ENCODE data around the gene SLC52A1. TPM values are rescaled to one million over a fixed set of nuclear protein-coding genes. Genes with fewer than 3 reads are reported as not detected.

The SLC52A1 gene
- total RNA-seq, 6 experiments from 2014 or later, result 0.13 to 0.20 TPM; not detected in 4

GRCh38 chr17:5043524-5043923, 8.3 kb upstream of the SLC52A1 start:
- Histone ChIP-seq H3K27ac (no peak overlapping the region), H3K36me3 (no peaks in the 10 kb centered on the region), H3K4me1 (no peaks in the 10 kb centered on the region), H3K4me3 (no peak overlapping the region), H3K27me3 (no peaks in the 10 kb centered on the region), H3K9me3 (no peaks in the 10 kb centered on the region)
- ATAC-seq (no peak), DNase-seq (no peak)
- intact Hi-C loops (cut with DNase I), result no loop called here
- TF ChIP-seq POLR2A (IDR thresholded peaks at IDR 0.05) (no peak), CTCF (IDR thresholded peaks at IDR 0.05) (no peak)
- WGBS (ENCODE audit: insufficient coverage, low coverage, low lambda C conversion rate, missing lambda C conversion rate), result 100% methylated on average over 1 of the region's 1 CpG

- WGBS (ENCODE audit: insufficient coverage, low coverage, low lambda C conversion rate, missing lambda C conversion rate), result 51% methylated on average over 9 of the region's 15 CpGs
- Histone ChIP-seq H3K27ac (no peak overlapping the region), H3K9me3 (no peaks in the 10 kb centered on the region), H3K27me3 (no peaks in the 10 kb centered on the region), H3K4me1 (no peaks in the 10 kb centered on the region), H3K4me3 (no peak overlapping the region), H3K36me3 (no peaks in the 10 kb centered on the region)
- ATAC-seq, result peak; percentile 23 to 51 (median 32)
- no peak for DNase-seq
- intact Hi-C loops (cut with DNase I), result no loop called here
- TF ChIP-seq POLR2A (IDR thresholded peaks at IDR 0.05), result no peak
- no peak for TF ChIP-seq CTCF (IDR thresholded peaks at IDR 0.05)
These were observed 7.2 kb upstream of the SLC52A1 start for GRCh38 chr17:5042157-5043022.

- intact Hi-C loops (cut with DNase I), result no loop called here
- H3K36me3 ChIP-seq, result no peaks in the 10 kb centered on the region
- H3K27ac ChIP-seq, result no peak overlapping the region
- 83% methylated on average over 1 of the region's 14 CpGs for WGBS (ENCODE audit: insufficient coverage, low coverage, low lambda C conversion rate, missing lambda C conversion rate)
- TF ChIP-seq CTCF (IDR thresholded peaks at IDR 0.05), result no peak
- no peak for TF ChIP-seq POLR2A (IDR thresholded peaks at IDR 0.05)
- ATAC-seq (no peak), DNase-seq (no peak)
- no peaks in the 10 kb centered on the region for H3K9me3 ChIP-seq
- H3K4me1 ChIP-seq, result peaks cover 0 to 4% (median 1%) of the 10 kb centered on the region in 4 donors
- H3K4me3 ChIP-seq, result no peak overlapping the region
- no peaks in the 10 kb centered on the region for H3K27me3 ChIP-seq
These were observed 575 bp downstream of the SLC52A1 start for GRCh38 chr17:5034651-5035050.

- Histone ChIP-seq H3K4me1 (peaks cover 0 to 4% (median 1%) of the 10 kb centered on the region in 4 donors), H3K27ac (no peak overlapping the region), H3K27me3 (no peaks in the 10 kb centered on the region), H3K4me3 (no peak overlapping the region), H3K36me3 (no peaks in the 10 kb centered on the region), H3K9me3 (no peaks in the 10 kb centered on the region)
- WGBS (ENCODE audit: insufficient coverage, low coverage, low lambda C conversion rate, missing lambda C conversion rate), result no CpG with 5 or more reads among the region's 5 CpGs
- DNase-seq (no peak), ATAC-seq (peak in 1 of 4 donors; percentile 9)
- TF ChIP-seq POLR2A (IDR thresholded peaks at IDR 0.05), result no peak
- TF ChIP-seq CTCF (IDR thresholded peaks at IDR 0.05), result no peak
- intact Hi-C loops (cut with DNase I), result no loop called here
These were observed 1.2 kb downstream of the SLC52A1 start for GRCh38 chr17:5034063-5034462.
